Testis (tissue), 2 donors: ENCODE data around the gene CKAP4.

Experiments
- CTCF ChIP-seq, 3 experiments: fragments of 450-650 bp in 2 of 3; fragments of 200-600 bp in 1 of 3; sonication (generic) in 1 of 3; IDR thresholded peaks; one replicate each; pipeline ENCODE4 v1.5.1; 2016 to 2019; ENCODE audit warnings: antibody characterized with exemption in 3 of 3, mild to moderate bottlenecking in 2 of 3, moderate library complexity in 1 of 3
- POLR2A ChIP-seq: fragments of 450-650 bp; IDR thresholded peaks from one replicate; pipeline ENCODE4 v1.6.1; 2017; ENCODE audit warnings: antibody characterized with exemption, mild to moderate bottlenecking, moderate library complexity

- TF ChIP-seq POLR2A (no peak), CTCF (IDR thresholded peaks at IDR 0.05) (no peak)
Measured at GRCh38 chr12:106296179-106296877, 48.5 kb upstream of the CKAP4 start.
